ENCODE data around the gene AGBL2.
"Not testable (repeated sequence)": the region's sequence is repeated elsewhere in the genome, so short reads cannot be mapped to it uniquely, and the experiment has no call there.

The AGBL2 gene

DNA sequence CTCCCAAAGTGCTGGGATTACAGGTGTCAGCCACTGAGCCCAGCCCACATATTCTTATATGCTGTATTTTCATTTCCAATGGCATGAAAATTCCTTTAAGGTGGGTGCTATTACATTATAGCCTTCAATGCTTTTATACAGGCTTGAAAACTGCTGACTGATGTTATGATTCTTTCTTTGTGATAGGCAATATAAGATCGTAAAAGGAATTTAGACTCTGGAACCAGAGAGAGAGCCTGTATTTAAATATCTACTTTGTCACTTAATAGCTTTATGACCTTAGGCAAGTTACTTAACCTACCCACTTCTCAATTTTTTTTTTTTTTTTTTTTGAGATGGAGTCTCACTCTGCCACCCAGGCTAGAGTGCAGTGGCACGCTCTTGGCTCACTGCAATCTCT lies 26.2 kb downstream of the AGBL2 start:
- no peak for DNase-seq (ENCODE audit: low read depth)

- no peak for DNase-seq (ENCODE audit: low read depth)
Observed at GRCh38 chr11:47688111-47688510, 27.1 kb downstream of the AGBL2 start.

DNA sequence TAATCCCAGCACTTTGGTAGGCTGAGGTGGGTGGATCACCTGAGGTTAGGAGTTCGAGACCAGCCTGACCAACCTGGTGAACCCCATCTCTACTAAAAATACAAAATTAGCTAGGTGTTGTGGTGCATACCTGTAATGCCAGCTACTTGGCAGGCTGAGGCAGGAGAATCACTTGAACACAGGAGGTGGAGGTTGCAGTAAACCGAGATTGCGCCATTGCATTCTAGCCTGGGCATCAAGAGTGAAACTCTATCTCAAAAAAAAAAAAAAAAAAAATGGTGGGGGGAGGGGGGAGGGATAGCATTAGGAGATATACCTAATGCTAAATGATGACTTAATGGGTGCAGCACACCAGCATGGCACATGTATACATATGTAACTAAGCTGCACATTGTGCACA lies 28.5 kb downstream of the AGBL2 start:
- DNase-seq (ENCODE audit: low read depth) = not testable (repeated sequence)

DNA sequence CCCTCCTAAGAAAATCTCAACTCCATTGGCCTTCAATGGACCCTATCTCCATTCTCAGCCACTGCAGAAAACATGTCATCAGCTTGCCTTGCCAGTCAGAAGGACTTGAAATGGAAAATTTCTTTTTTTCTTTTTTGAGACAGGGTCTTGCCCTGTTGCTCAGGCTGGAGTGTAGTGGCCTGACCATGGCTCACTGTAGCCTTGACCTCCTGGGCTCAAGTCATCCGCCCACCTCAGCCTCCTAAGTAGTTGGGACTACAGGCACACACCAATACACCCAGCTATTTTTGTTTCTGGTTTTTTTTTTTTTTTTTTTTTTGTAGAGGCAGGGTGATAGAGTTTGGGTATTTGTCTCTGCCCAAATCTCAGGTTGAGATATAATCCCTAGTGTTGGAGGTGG lies 29.0 kb downstream of the AGBL2 start:
- DNase-seq (ENCODE audit: low read depth) = no peak

GRCh38 chr11:47675851-47676250 lies 39.3 kb downstream of the AGBL2 start:
- no peak for DNase-seq (ENCODE audit: low read depth)

GRCh38 chr11:47672283-47672730 lies 42.9 kb downstream of the AGBL2 start:
- DNase-seq (ENCODE audit: low read depth) = no peak

GRCh38 chr11:47669856-47670255 lies 45.3 kb downstream of the AGBL2 start:
- DNase-seq (ENCODE audit: low read depth) = no peak

- DNase-seq (ENCODE audit: low read depth) = no peak
Observed at GRCh38 chr11:47668665-47669064, 46.5 kb downstream of the AGBL2 start.

GRCh38 chr11:47667555-47667954 lies 47.6 kb downstream of the AGBL2 start:
- no peak for DNase-seq (ENCODE audit: low read depth)

- no peak for DNase-seq (ENCODE audit: low read depth)
Observed at GRCh38 chr11:47667135-47667534, 48.0 kb downstream of the AGBL2 start.

DNA sequence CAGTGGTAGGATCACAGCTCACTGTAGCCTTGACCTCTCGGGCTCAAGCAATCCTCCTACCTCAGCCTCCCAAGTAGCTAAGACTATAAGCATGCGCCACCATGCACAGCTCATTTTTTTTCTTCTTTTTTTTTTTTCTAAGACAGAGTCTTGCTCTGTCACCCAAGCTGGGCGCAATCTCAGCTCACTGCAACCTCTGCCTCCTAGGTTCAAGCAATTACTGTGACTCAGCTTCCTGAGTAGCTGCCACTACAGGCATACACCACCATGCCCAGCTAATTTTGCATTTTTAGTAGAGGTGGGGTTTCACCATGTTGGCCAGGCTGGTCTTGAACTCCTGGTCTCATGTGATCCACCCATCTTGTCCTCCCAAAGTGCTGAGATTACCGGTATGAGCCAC lies 50.2 kb downstream of the AGBL2 start:
- DNase-seq (ENCODE audit: low read depth) = not testable (repeated sequence)

DNA sequence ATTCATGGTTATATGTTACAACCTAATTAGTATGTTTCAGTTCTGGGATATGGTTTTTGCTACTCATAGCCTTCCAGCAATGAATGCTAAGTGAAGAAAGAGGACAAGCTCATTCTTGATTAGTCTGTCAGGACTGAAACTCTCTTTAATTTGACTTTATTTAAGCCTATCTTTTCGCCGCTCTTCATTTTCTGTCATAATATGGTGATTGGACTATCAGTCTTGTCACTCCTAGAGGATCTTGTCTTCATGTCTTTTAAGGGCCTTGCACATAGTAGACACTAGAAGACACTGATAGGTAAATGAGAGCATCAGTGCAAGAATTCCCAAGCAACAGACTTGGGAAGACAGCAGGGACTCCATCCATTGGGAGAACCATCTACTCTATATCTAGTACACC lies 53.9 kb downstream of the AGBL2 start:
- no peak for DNase-seq (ENCODE audit: low read depth)

GRCh38 chr11:47659276-47659675 lies 55.9 kb downstream of the AGBL2 start:
- DNase-seq (ENCODE audit: low read depth) = no peak

DNA sequence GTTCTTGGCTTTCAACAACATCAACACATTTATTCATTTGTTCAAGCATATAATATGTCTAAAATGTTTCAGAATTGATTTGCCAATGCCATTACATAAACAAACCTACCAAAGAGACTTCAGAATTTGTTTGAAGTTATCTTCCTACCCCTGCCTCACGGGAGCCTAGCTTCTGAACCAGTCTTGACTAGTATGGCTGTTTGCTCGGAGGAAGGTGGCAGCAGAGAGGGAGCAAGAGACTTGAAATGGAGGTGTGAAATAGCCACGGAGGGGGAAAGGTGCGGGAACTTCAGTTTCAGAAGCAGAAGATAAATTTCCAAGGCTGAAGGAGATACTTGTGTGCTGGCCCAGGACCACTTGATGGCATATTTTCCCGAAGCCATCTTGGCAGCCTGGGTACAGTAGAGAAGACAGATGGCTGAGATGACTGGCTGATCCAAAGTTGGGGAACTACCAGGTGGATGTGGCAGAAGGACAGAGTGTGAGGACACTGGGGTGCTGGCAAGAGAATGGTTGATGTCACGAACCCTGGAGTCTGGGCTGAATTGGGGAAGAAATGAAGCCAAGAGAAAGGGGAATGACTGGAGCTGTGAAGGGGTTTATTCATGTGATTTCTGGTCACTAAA lies 58.8 kb downstream of the AGBL2 start:
- DNase-seq (ENCODE audit: low read depth) = no peak

DNA sequence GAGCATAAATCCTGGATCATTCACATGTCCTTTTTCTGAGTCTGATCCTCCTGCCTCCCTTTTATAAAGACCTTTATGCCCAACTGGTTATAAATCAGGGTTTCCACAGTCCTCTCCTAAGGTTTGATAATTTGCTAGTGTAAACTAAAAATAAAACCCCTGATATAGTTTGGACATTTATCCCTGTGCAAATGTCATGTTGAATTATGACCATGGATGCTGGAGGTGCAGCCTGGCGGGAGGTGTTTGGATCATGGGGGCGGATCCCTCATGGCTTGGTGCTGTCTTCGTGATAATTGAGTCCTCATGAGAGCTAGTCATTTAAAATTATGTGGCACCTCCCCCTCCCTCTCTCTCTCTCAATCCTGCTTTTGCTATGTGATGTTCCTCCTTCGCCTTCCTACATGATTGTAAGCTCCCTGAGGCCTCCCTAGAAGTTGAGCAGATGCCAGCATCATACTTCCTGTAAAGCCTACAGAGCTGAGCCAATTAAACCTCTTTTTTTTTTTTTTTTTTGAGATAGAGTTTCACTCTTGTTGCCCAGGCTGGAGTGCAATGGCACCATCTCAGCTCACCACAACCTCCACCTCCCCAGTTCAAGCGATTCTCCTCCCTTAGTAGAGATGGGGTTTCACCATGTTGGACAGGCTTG lies 63.2 kb downstream of the AGBL2 start:
- no peak for DNase-seq (ENCODE audit: low read depth)

DNA sequence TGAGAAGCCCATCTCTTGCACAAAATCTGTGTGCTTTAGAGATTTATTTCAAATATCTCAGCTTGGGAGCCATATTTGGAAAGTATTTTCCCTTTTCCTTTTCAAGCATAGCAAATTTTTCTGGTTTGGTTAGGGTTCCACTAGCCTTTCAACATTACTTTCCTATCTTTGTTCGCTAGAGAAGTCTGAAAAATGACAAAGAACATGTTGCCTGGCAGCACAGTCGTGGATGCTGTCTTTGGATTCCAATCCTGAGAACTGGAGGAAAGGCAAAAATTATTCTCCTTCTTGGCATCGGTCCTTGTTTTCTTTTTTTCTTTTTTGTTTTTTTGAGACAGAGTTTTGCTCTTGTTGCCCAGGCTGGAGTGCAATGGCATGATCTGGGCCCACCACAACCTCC lies 65.9 kb downstream of the AGBL2 start:
- no peak for DNase-seq (ENCODE audit: low read depth)

DNA sequence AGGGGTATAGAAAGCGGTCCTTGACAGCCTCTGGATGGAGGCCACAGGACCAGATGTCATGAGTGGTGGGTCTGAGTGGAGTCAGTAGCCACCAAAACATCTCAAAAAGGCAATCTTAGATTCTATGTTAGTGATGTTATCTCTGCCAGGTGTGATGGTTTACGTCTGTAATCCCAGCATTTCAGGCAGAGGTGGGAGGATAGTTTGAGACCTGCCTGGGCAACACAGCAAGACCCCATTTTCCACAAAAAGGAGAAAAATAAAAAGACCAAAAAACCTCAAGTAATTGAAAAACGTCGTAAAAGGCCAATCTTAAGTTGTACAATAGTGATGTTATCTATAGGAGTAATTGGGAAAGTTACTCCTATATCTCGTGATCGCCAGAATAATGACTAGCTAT lies 69.2 kb downstream of the AGBL2 start:
- no peak for DNase-seq (ENCODE audit: low read depth)

DNA sequence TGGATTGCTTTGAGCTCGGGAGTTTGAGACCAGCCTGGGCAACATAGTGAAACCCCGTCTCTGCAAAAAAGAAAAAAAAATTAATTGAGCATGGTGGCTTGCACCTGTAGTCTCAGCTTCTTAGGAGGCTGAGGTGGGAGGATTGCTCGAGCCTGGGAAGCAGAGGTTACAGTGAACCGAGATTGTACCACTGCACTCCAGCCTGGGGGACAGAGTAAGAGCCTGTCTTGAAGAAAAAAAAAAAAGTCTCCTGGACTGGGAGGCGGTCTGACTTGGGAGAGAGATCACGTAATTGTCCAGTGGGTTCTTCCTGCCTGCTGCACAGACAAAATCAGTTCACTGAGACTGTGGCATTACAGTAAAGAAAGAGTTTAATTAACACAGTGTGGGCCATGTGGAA lies 69.7 kb downstream of the AGBL2 start:
- DNase-seq (ENCODE audit: low read depth) = no peak

- peak; percentile 97 for DNase-seq (ENCODE audit: low read depth)
Observed at GRCh38 chr11:47642099-47642855, 72.9 kb downstream of the AGBL2 start, which contains the start of gene MTCH2. MTCH2 (minus strand) TSS chr11:47642559; CDS start chr11:47642465, 94 bp downstream.

DNA sequence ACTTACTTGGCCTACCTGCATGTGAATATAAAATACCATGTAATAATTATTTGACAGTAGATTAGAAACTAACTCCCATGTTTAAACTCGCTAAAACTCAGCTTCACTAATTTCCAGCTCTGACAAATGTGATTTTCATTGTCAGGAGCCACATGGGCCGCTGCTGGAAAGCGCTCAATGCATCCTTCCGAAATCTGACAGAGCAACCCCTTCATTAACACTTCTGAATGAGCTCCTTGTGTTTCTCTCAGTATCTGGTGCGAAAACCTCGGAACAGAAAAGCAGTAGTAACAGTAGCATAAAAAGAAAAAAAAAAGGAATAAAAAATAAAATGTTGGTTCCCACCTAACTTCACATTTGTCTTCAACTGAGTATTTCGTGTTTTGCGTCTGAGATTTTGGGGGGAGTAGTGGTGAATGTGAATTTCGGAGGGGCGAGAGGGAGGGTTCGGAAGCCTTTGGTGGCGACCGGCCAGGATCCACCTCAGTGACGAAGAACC lies 73.5 kb downstream of the AGBL2 start:
- DNase-seq (ENCODE audit: low read depth) = no peak

DNA sequence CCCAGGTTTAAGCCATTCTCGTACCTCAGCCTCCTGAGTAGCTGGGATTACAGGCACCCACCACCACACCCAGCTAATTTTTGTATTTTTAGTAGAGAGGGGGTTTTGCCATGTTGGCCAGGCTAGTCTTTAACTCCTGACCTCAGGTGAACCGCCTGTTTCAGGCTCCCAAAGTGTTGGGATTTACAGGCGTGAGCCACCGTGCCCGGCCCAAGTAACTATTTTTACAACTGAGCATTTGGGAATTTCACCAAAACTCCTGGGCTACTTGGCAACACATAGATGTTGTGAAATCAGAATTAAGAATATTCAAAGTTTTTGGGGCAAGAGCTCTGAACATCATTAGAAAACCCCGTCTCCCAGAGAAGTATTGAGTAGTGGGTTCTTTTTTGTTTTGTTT lies 74.7 kb downstream of the AGBL2 start:
- peak; percentile 47 for DNase-seq (ENCODE audit: low read depth)

GRCh38 chr11:47636331-47636730 lies 78.8 kb downstream of the AGBL2 start:
- not testable (repeated sequence) for DNase-seq (ENCODE audit: low read depth)

- no peak for DNase-seq (ENCODE audit: low read depth)
Observed at GRCh38 chr11:47631473-47631872, 83.7 kb downstream of the AGBL2 start.

All from fibroblast of gingiva (primary cell).